ENCODE results near the gene RRM2.

RRM2 gene

GRCh38 chr2:10122500-10123280, at the start of gene RRM2:
RRM2 (plus strand) TSS chr2:10122739; CDS start chr2:10122799, 60 bp downstream.
- peaks cover 32% of the 10 kb centered on the region for H3K4me1 Mint-ChIP-seq (ENCODE audit: low read depth)
- H3K27me3 Mint-ChIP-seq: peaks cover 6% of the 10 kb centered on the region
- H3K4me3 Mint-ChIP-seq: peak within 1 kb of the TSS; percentile 96
- peak within 1 kb of the TSS; percentile 99 for H3K27ac Mint-ChIP-seq
- H3K36me3 Mint-ChIP-seq: no peaks in the 10 kb centered on the region
- no peaks in the 10 kb centered on the region for H3K9me3 Mint-ChIP-seq (ENCODE audit: low read depth)

DNA sequence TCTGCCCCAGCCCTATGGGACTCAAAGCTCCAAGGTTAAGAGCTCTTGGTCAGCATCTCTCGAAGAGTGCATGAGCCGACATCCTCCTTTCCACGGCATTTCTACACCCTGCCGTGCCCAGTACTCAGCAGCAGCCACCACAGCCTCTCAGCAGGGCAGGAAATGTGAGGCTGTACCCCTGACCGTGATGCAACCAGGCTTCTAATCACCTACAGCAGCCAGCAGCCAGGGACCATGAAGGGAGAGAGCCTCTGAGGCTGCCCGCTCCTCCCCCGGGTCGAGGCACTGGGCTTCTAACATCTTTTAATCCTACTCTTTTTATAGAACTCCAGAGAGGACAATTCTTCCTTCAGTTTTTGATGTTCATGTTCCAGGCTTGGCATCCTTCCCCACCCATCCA, 48.8 kb upstream of the RRM2 start:
- Mint-ChIP-seq H3K9me3 (ENCODE audit: low read depth) (no peaks in the 10 kb centered on the region), H3K27me3 (peaks cover 36% of the 10 kb centered on the region), H3K4me3 (no peak overlapping the region), H3K36me3 (no peaks in the 10 kb centered on the region), H3K4me1 (ENCODE audit: low read depth) (peaks cover 4% of the 10 kb centered on the region), H3K27ac (no peak overlapping the region)

- no peaks in the 10 kb centered on the region for H3K9me3 Mint-ChIP-seq (ENCODE audit: low read depth)
- no peak overlapping the region for H3K27ac Mint-ChIP-seq
- H3K4me1 Mint-ChIP-seq (ENCODE audit: low read depth): peaks cover 10% of the 10 kb centered on the region
- peaks cover 41% of the 10 kb centered on the region for H3K27me3 Mint-ChIP-seq
- no peaks in the 10 kb centered on the region for H3K36me3 Mint-ChIP-seq
- H3K4me3 Mint-ChIP-seq: no peak overlapping the region
Measured at GRCh38 chr2:10075101-10075500, 47.4 kb upstream of the RRM2 start.

DNA sequence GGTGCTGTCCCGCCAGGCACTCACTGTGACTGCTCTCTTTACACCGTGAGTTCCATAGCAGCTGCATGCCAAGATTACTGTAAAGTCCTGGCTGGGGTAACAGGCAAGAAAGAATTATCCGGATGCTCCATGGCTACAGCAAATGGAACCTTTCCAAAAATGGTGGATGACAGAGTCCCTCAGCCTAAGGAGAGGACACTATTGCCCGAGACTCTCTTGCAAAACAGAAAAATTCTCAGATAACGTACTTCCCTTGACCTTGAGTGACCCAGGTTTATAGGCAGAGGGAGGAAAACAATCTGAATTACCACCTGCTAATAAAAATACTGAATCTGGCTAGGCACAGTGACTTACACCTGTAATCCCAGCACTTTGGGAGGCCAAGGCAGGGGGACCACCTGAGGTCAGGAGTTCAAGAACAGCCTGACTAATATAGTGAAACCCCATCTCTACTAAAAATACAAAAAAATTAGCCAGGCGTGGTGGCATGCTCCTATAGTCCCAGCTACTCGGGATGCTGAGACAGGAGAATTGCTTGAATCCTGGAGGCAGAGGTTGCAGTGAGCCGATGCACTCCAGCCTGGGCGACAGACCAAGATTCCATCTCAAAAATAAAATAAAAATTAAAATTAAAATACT, 46.8 kb upstream of the RRM2 start:
- H3K36me3 Mint-ChIP-seq: no peaks in the 10 kb centered on the region
- no peak overlapping the region for H3K4me3 Mint-ChIP-seq
- peaks cover 41% of the 10 kb centered on the region for H3K27me3 Mint-ChIP-seq

DNA sequence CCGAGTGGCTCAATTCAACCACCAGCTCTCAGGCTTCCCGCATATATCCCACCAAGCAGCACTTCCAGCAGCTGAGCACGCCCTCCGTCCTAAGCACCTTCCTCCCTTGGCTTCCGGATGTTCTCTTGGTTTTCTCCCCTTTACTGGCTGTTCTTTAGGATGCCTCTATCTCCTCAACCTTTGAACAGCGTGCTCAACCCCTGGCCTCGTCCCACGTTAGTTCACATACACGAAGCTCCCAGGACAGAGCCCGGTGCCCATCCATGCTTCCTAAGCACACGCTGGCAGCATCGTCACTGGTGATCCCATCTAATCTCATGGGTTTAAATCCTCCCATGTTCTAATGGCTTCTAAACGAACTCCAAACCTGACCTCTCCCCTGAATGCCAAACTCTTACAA, 46.0 kb upstream of the RRM2 start:
- Mint-ChIP-seq H3K27me3 (peaks cover 46% of the 10 kb centered on the region), H3K4me1 (ENCODE audit: low read depth) (peaks cover 17% of the 10 kb centered on the region), H3K9me3 (ENCODE audit: low read depth) (no peaks in the 10 kb centered on the region), H3K4me3 (no peak overlapping the region), H3K36me3 (no peaks in the 10 kb centered on the region), H3K27ac (no peak overlapping the region)

More for the DNA sequence above, 46.8 kb upstream of the RRM2 start:
- peaks cover 10% of the 10 kb centered on the region for H3K4me1 Mint-ChIP-seq (ENCODE audit: low read depth)
- H3K27ac Mint-ChIP-seq: no peak overlapping the region
- no peaks in the 10 kb centered on the region for H3K9me3 Mint-ChIP-seq (ENCODE audit: low read depth)

DNA sequence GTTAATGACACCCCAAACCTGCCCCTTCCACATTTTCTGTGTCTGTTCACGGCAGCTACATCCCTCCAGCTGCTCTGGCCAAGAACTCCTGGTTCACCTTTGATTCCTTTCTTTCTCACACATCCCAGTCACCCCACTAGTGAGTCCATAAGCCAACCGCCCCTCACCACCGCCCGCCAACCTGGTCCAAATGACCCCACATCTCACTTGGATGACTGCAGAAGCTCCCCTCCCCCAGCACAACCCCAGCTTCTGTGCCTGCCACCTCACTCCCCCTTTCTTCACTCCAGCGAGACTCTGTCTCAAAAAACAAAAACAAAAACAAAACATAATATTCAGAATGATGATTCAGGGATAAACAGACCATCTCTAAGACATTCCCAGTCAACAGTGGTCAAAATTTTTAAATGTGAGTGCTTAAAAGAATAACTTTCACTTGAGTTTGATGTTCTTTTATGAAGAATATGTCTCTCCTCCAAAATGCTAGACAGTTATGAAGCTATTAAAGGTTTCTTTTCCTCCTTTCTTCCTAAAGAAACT, 45.5 kb upstream of the RRM2 start:
- H3K36me3 Mint-ChIP-seq: no peaks in the 10 kb centered on the region
- H3K9me3 Mint-ChIP-seq (ENCODE audit: low read depth): no peaks in the 10 kb centered on the region
- peaks cover 17% of the 10 kb centered on the region for H3K4me1 Mint-ChIP-seq (ENCODE audit: low read depth)
- peaks cover 47% of the 10 kb centered on the region for H3K27me3 Mint-ChIP-seq
- no peak overlapping the region for H3K27ac Mint-ChIP-seq
- H3K4me3 Mint-ChIP-seq: no peak overlapping the region

DNA sequence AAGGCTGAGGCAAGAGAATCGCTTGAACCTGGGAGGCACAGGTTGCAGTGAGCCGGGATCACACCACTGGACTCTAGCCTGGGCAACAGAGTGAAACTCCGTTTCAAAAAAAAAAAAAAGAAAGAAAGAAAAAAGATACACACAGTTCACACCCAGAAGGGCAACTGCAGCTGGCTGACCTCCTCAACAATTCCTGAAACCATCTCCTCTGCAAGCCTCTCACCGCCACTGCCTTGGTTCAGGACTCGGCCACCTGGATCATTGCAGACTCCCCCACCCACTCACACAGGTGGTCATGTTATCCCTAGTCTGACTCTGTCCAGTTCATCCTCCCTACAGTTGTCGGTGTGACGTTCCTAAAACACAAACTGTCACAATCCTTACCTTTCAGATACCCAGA, 44.5 kb upstream of the RRM2 start:
- Mint-ChIP-seq H3K4me1 (ENCODE audit: low read depth) (peaks cover 12% of the 10 kb centered on the region), H3K27ac (no peak overlapping the region), H3K9me3 (ENCODE audit: low read depth) (no peaks in the 10 kb centered on the region), H3K36me3 (no peaks in the 10 kb centered on the region), H3K27me3 (peaks cover 46% of the 10 kb centered on the region), H3K4me3 (peak overlapping the region; percentile 30)

DNA sequence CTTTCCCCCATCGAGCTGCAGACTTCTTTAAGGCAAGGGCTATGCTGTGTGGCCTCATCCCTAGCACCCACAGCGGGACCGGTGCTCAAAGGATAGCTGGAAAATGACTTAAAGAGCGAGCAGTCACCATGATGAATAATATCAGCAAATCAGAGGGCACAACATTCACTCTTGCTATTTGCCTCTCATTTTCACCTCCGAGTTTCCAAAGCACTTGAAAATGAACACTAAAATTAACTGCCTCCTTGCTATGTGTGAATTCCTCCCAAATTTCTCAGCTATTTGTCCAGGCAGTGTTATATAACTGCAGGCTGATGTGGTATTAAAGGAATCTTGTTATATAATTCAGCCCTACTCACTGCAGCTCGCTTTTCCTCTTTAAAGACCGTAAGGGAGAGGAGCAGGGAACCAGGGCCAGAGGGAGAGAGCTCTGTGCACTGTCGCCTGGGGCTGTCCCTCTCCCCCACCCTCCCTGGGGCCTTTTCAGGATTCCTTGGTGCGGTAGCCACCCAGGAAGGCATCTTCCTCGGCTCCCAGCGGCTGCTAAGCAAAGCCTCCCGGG, 43.8 kb upstream of the RRM2 start:
- H3K27me3 Mint-ChIP-seq: peaks cover 52% of the 10 kb centered on the region
- H3K4me3 Mint-ChIP-seq: peak overlapping the region; percentile 79
- no peaks in the 10 kb centered on the region for H3K9me3 Mint-ChIP-seq (ENCODE audit: low read depth)
- H3K4me1 Mint-ChIP-seq (ENCODE audit: low read depth): peaks cover 12% of the 10 kb centered on the region
- H3K27ac Mint-ChIP-seq: no peak overlapping the region
- H3K36me3 Mint-ChIP-seq: no peaks in the 10 kb centered on the region

- Mint-ChIP-seq H3K27me3 (peaks cover 54% of the 10 kb centered on the region), H3K9me3 (ENCODE audit: low read depth) (no peaks in the 10 kb centered on the region), H3K4me3 (peak overlapping the region; percentile 79), H3K4me1 (ENCODE audit: low read depth) (peaks cover 12% of the 10 kb centered on the region), H3K27ac (no peak overlapping the region), H3K36me3 (no peaks in the 10 kb centered on the region)
Measured at GRCh38 chr2:10079266-10079869, 43.2 kb upstream of the RRM2 start.

- Mint-ChIP-seq H3K9me3 (ENCODE audit: low read depth) (no peaks in the 10 kb centered on the region), H3K4me1 (ENCODE audit: low read depth) (peaks cover 12% of the 10 kb centered on the region), H3K4me3 (peak within 1 kb of the TSS; percentile 79), H3K36me3 (no peaks in the 10 kb centered on the region), H3K27me3 (peaks cover 56% of the 10 kb centered on the region), H3K27ac (no peak within 1 kb of the TSS)
Measured at GRCh38 chr2:10079870-10080535, 42.5 kb upstream of the RRM2 start, which contains the start of gene CYS1. CYS1 (minus strand) TSS chr2:10080411; CDS start chr2:10080223, 188 bp downstream.

DNA sequence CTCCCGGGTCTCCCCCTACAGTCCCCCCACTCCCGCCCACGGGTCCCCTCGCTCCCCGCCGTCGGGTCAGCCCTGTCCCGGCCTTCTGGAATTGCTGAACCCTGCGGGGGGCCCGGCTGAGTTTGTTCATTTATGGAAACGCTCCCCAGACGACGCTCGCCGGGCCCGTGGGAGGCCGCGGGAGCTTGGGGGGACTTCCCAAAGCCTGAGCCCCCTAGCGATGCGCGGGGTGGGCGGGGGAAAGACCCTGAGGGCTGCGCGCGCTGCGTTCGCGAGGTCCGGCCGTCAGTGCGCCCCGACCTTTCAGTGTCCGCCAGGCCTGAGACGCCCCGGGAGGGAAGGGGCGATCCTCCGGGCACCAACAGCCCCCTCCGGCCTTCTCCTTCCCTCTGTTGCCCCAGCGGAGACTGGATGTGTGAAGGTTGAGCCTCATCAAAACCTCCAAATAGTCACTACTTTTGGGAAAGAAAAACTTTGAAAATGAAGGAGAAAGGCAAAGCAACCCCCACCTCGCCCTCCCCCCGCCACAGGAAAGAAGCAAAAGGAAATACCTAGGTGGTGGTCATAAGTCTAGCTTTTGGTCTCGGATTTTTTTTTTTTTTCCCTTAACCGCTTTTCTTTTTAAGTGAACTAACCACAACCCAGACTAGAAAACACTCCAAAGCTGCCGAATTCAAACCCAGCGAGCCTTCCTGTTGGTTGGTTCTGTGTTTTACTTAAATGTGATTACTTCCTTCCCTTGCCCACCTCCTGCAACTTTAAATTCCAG, 41.8 kb upstream of the RRM2 start:
- H3K27ac Mint-ChIP-seq: no peak overlapping the region
- H3K27me3 Mint-ChIP-seq: peaks cover 54% of the 10 kb centered on the region
- H3K4me1 Mint-ChIP-seq (ENCODE audit: low read depth): peaks cover 12% of the 10 kb centered on the region
- no peaks in the 10 kb centered on the region for H3K9me3 Mint-ChIP-seq (ENCODE audit: low read depth)
- peak overlapping the region; percentile 69 for H3K4me3 Mint-ChIP-seq
- no peaks in the 10 kb centered on the region for H3K36me3 Mint-ChIP-seq

DNA sequence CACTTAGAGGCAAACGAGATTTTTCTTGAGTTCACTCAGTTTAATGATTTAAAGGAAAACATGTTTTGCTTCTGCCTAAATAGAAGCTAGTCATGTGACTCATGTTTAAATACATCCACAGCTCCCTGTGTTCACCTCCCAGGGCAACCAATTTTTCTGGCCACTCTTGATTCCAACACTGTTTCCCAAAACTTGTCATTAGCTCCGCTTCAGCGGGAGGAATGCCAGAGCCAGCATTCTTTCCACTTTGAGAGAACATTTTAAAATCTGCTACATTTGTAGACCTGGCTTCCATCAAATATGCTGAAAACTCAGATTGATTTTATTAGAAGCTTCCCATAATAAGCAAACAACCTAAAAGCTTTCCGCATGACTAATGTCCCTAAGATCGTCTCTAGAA, 39.5 kb upstream of the RRM2 start:
- Mint-ChIP-seq H3K27ac (no peak overlapping the region), H3K36me3 (no peaks in the 10 kb centered on the region), H3K4me3 (no peak overlapping the region), H3K27me3 (peaks cover 43% of the 10 kb centered on the region), H3K9me3 (ENCODE audit: low read depth) (no peaks in the 10 kb centered on the region), H3K4me1 (ENCODE audit: low read depth) (peaks cover 12% of the 10 kb centered on the region)

- Mint-ChIP-seq H3K27me3 (peaks cover 36% of the 10 kb centered on the region), H3K36me3 (no peaks in the 10 kb centered on the region), H3K27ac (no peak overlapping the region), H3K4me1 (ENCODE audit: low read depth) (peaks cover 12% of the 10 kb centered on the region), H3K9me3 (ENCODE audit: low read depth) (no peaks in the 10 kb centered on the region), H3K4me3 (no peak overlapping the region)
Measured at GRCh38 chr2:10083692-10084211, 38.8 kb upstream of the RRM2 start.

Data from activated naive CD8-positive, alpha-beta T cell (primary cell).